Smooth muscle cell (in vitro differentiated cells): Measurements from ENCODE around the gene RGS11. TPM values are rescaled to one million over a fixed set of nuclear protein-coding genes. Genes with fewer than 3 reads are reported as not detected.

Experiments
- DNase-seq: peaks from one replicate; lab custom pipeline; 2025; ENCODE audit not compliant: unreplicated experiment; lab: John Stamatoyannopoulos, UW
- H2AFZ ChIP-seq: fragments of 200-600 bp; sonication (generic); 2 replicates; pipeline ENCODE4 v1.6.0; 2016; ENCODE audit warnings: antibody characterized with exemption, low read depth, mild to moderate bottlenecking
- H3F3A ChIP-seq: fragments of 200-600 bp; sonication (generic); 2 replicates; pipeline ENCODE4 v1.6.0; 2017; ENCODE audit warnings: antibody characterized with exemption, low read depth
- H3K27ac ChIP-seq: fragments of 200-600 bp; sonication (generic); 2 replicates; pipeline ENCODE4 v1.5.1; 2016; ENCODE audit warnings: low read depth, mild to moderate bottlenecking
- H3K27me3 ChIP-seq: fragments of 200-600 bp; sonication (generic); 2 replicates; pipeline ENCODE4 v1.6.1; 2016; ENCODE audit warnings: low read depth, mild to moderate bottlenecking
- H3K36me3 ChIP-seq: fragments of 200-600 bp; sonication (generic); 2 replicates; pipeline ENCODE4 v1.5.1; 2016; ENCODE audit warnings: low read depth
- H3K4me1 ChIP-seq: fragments of 200-600 bp; sonication (generic); 2 replicates; pipeline ENCODE4 v1.5.1; 2016; ENCODE audit warnings: low read depth
- H3K4me2 ChIP-seq: fragments of 200-600 bp; sonication (generic); 2 replicates; pipeline ENCODE4 v1.6.0; 2016; ENCODE audit warnings: mild to moderate bottlenecking
- H3K4me3 ChIP-seq: fragments of 200-600 bp; sonication (generic); 2 replicates; pipeline ENCODE4 v1.5.1; 2016; ENCODE audit warnings: mild to moderate bottlenecking
- H3K79me2 ChIP-seq: fragments of 200-600 bp; sonication (generic); 2 replicates; pipeline ENCODE4 v1.6.0; 2016; ENCODE audit warnings: low read depth, mild to moderate bottlenecking
- H3K9ac ChIP-seq: fragments of 200-600 bp; sonication (generic); 2 replicates; pipeline ENCODE4 v1.6.0; 2016; ENCODE audit warnings: low read depth
- H3K9me3 ChIP-seq: fragments of 200-600 bp; sonication (generic); replicated peaks from 2 replicates; pipeline ENCODE4 v1.5.1; 2016; ENCODE audit warnings: low read depth
- H4K20me1 ChIP-seq: fragments of 200-600 bp; sonication (generic); 2 replicates; pipeline ENCODE4 v1.6.0; 2016; ENCODE audit warnings: low read depth
- WGBS: methylation state at CpG from one replicate; pipeline ENCODE4 v1.1.7; 2016; ENCODE audit warnings: low lambda C conversion rate; 5-methylcytosine and 5-hydroxymethylcytosine counted together
- polyA plus RNA-seq: library from polyadenylated mRNA; unstranded; fragments of >200 nt; fragmentation: Nextera tagmentation; extraction: Ambion mirVana; gene quantifications from 2 replicates; pipeline ENCODE4 v1.2.1, GENCODE V29; 2016
- total RNA-seq: library from RNA; depleted of rRNA; stranded (reverse); fragments of >200 nt; gene quantifications from 2 replicates; pipeline ENCODE4 v1.2.3, GENCODE V29; 2014
- TF ChIP-seq, protein P1 (sequence below): fragments of 200-600 bp; sonication (generic); IDR thresholded peaks from 2 replicates; pipeline ENCODE4 v1.5.1; 2017; ENCODE audit warnings: borderline replicate concordance, mild to moderate bottlenecking, antibody characterized with exemption; ENCODE audit not compliant: insufficient read depth, poor library complexity, severe bottlenecking

The RGS11 gene
- total and polyA plus RNA-seq, 2 experiments from 2014 or later: 2.2 to 3.9 TPM

DNA sequence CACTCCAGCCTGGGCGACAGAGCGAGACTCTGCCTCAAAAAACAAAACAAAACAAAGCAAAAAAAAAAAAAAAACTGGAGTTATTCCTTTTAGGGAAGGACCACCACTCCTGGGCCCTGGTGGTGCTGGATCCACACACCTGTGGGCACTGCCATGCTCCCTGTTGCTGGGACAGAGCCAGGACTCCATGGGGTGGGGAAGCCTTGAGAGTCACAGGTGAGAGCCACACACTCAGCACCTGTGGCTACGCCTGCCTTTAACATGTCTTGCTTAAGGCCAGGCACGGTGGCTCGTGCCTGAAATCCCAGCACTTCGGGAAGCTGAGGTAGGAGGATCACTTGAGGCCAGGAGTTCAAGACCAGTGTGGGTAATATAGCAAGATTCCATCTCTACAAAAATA lies 25.5 kb upstream of the RGS11 start:
- no peaks in the 10 kb centered on the region for H3K9me3 ChIP-seq
- peaks cover 2% of the 10 kb centered on the region for H3K79me2 ChIP-seq
- H2AFZ ChIP-seq: no peak overlapping the region
- no peak overlapping the region for H3K27ac ChIP-seq
- peaks cover 17% of the 10 kb centered on the region for H4K20me1 ChIP-seq
- no peaks in the 10 kb centered on the region for H3K4me1 ChIP-seq
- 98% methylated on average over 6 of the region's 6 CpGs for WGBS
- no peak overlapping the region for H3K9ac ChIP-seq
- H3K4me2 ChIP-seq: no peak overlapping the region
- H3K36me3 ChIP-seq: no peaks in the 10 kb centered on the region
- H3F3A ChIP-seq: no peaks in the 10 kb centered on the region
- no peak for DNase-seq
- no peak overlapping the region for H3K4me3 ChIP-seq
- TF ChIP-seq, protein P1, sequence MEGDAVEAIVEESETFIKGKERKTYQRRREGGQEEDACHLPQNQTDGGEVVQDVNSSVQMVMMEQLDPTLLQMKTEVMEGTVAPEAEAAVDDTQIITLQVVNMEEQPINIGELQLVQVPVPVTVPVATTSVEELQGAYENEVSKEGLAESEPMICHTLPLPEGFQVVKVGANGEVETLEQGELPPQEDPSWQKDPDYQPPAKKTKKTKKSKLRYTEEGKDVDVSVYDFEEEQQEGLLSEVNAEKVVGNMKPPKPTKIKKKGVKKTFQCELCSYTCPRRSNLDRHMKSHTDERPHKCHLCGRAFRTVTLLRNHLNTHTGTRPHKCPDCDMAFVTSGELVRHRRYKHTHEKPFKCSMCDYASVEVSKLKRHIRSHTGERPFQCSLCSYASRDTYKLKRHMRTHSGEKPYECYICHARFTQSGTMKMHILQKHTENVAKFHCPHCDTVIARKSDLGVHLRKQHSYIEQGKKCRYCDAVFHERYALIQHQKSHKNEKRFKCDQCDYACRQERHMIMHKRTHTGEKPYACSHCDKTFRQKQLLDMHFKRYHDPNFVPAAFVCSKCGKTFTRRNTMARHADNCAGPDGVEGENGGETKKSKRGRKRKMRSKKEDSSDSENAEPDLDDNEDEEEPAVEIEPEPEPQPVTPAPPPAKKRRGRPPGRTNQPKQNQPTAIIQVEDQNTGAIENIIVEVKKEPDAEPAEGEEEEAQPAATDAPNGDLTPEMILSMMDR: no peak
- no peaks in the 10 kb centered on the region for H3K27me3 ChIP-seq

DNA sequence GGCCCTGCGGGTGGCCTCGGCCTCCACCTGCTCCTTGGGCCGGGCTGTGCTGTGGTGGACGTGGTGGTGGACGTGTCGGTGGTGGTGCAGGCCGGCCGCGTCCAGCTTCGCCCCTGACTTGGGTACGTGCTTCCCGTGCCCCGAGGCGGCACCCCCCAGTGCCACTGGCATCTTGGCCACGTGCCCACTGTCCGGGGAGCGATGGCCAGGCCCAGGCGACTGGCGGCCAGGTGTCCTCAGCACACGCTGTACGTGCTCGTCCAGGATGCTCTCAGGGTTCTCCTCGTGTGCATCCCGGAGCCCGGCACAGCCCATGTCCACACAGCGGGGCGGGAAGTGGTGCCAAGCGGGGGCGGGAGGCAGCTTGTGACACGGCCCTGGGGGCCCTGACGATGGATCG lies 22.1 kb upstream of the RGS11 start:
- Histone ChIP-seq H4K20me1 (peaks cover 14% of the 10 kb centered on the region), H3K4me1 (no peaks in the 10 kb centered on the region), H3K27ac (no peak overlapping the region), H3F3A (no peaks in the 10 kb centered on the region), H3K36me3 (no peaks in the 10 kb centered on the region), H3K4me2 (no peak overlapping the region), H3K9me3 (no peaks in the 10 kb centered on the region), H3K9ac (no peak overlapping the region), H3K4me3 (no peak overlapping the region), H3K79me2 (no peaks in the 10 kb centered on the region), H3K27me3 (no peaks in the 10 kb centered on the region), H2AFZ (no peak overlapping the region)
- no peak for DNase-seq
- WGBS: 96% methylated on average over 29 of the region's 32 CpGs
- TF ChIP-seq, protein P1: no peak

DNA sequence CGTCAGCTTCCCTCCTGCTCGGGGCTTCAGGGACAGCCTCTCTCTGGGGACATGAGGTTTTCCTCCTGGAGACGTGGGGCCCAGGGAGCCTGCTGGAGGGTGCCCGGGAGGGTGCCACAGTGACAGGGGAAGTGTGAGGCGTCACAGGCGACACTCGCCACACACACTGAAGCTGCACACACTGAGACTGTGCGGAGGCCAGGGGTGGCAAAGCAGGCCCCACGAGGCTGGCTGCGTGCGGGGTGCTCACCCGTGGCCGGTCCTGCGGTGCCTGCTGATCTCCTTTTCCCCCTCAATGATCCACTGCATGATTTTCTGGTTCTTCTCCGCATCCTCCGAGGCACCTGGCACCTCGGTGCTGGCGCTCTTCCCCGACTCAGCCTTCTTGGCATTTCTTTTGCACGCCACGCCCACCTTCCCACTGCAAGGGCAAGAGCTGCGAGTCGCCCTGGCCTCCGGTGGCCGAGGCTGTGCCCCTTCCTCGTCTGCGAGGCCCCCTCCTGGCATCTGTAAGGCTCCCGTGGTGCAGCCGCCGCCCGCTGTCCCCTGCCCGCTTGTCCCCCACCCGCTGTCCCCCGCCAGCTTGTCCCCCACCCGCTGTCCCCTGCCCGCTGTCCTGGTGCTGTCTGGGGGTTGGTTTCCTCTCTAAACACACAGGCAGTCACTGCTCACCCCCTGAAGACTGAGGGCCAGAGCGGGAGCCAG lies 21.2 kb upstream of the RGS11 start:
- H3K4me2 ChIP-seq: no peak overlapping the region
- H3K27ac ChIP-seq: no peak overlapping the region
- H2AFZ ChIP-seq: no peak overlapping the region
- H3F3A ChIP-seq: no peaks in the 10 kb centered on the region
- no peaks in the 10 kb centered on the region for H3K27me3 ChIP-seq
- no peak for DNase-seq
- no peak overlapping the region for H3K9ac ChIP-seq
- H3K4me3 ChIP-seq: no peak overlapping the region
- H4K20me1 ChIP-seq: peaks cover 12% of the 10 kb centered on the region
- H3K36me3 ChIP-seq: no peaks in the 10 kb centered on the region
- 96% methylated on average over 37 of the region's 37 CpGs for WGBS
- no peaks in the 10 kb centered on the region for H3K79me2 ChIP-seq
- TF ChIP-seq, protein P1: no peak
- no peaks in the 10 kb centered on the region for H3K9me3 ChIP-seq
- H3K4me1 ChIP-seq: no peaks in the 10 kb centered on the region

DNA sequence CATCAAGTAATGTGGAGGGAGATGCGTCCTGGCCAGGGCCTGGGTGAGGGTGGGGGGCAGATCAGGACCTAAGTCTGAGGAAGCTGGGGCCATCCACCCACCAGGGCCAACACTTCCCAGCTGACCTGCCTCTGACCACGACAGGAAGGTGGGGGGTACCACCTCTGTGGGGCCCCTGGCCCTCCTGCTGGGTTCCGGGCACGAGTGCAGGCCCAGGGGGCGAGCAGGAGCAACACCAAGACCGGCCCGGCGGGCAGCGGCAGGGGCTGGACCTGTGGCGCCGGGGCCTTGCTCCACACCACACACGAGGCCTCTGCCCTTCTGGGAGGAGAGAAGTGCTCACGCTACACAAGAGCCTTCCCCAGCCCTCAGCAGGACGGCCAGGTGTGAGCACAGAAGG lies 20.5 kb upstream of the RGS11 start:
- no peak overlapping the region for H3K4me2 ChIP-seq
- no peaks in the 10 kb centered on the region for H3K79me2 ChIP-seq
- H3K9me3 ChIP-seq: no peaks in the 10 kb centered on the region
- 98% methylated on average over 12 of the region's 14 CpGs for WGBS
- peaks cover 12% of the 10 kb centered on the region for H4K20me1 ChIP-seq
- H3F3A ChIP-seq: no peaks in the 10 kb centered on the region
- H3K4me3 ChIP-seq: no peak overlapping the region
- no peak overlapping the region for H3K9ac ChIP-seq
- no peaks in the 10 kb centered on the region for H3K36me3 ChIP-seq
- no peaks in the 10 kb centered on the region for H3K27me3 ChIP-seq
- no peaks in the 10 kb centered on the region for H3K4me1 ChIP-seq
- no peak overlapping the region for H3K27ac ChIP-seq
- no peak for DNase-seq
- TF ChIP-seq, protein P1: no peak
- no peak overlapping the region for H2AFZ ChIP-seq
